IPS-18c (cell line): ENCODE data around the gene MPPED1.

Experiments used
- H3K4me3 ChIP-seq: 2 replicates; pipeline ENCODE4 v1.7.0; 2013; ENCODE audit warnings: low read depth, mild to moderate bottlenecking, low read length, moderate library complexity; ENCODE audit not compliant: insufficient read depth
- H3K9me3 ChIP-seq: one replicate; pipeline ENCODE4 v1.6.1; 2013; ENCODE audit warnings: mild to moderate bottlenecking, low read length, moderate library complexity; ENCODE audit not compliant: control insufficient read depth, insufficient read depth

MPPED1 gene

GRCh38 chr22:43411869-43412807, at the start of gene MPPED1:
Gene MPPED1 (plus strand): TSS chr22:43412014. CDS start chr22:43424986, 12,972 bp downstream.
- peak within 1 kb of the TSS; percentile 43 for H3K4me3 ChIP-seq

GRCh38 chr22:43363315-43364168, 48.3 kb upstream of the MPPED1 start:
- Histone ChIP-seq H3K9me3 (peaks cover 3% of the 10 kb centered on the region), H3K4me3 (no peak overlapping the region)

More at GRCh38 chr22:43411869-43412807, at the start of gene MPPED1:
- no peaks in the 10 kb centered on the region for H3K9me3 ChIP-seq

GRCh38 chr22:43364169-43364435, 47.7 kb upstream of the MPPED1 start:
- H3K9me3 ChIP-seq: peaks cover 3% of the 10 kb centered on the region
- no peak overlapping the region for H3K4me3 ChIP-seq

- Histone ChIP-seq H3K4me3 (no peak overlapping the region), H3K9me3 (peaks cover 3% of the 10 kb centered on the region)
Measured at GRCh38 chr22:43365715-43366440, 45.9 kb upstream of the MPPED1 start.

GRCh38 chr22:43370036-43370435, 41.8 kb upstream of the MPPED1 start:
- peaks cover 3% of the 10 kb centered on the region for H3K9me3 ChIP-seq
- no peak overlapping the region for H3K4me3 ChIP-seq

- Histone ChIP-seq H3K4me3 (no peak overlapping the region), H3K9me3 (no peaks in the 10 kb centered on the region)
Measured at GRCh38 chr22:43375951-43376455, 35.8 kb upstream of the MPPED1 start.

GRCh38 chr22:43376765-43377547, 34.9 kb upstream of the MPPED1 start:
- no peak overlapping the region for H3K4me3 ChIP-seq
- no peaks in the 10 kb centered on the region for H3K9me3 ChIP-seq

GRCh38 chr22:43377548-43377895, 34.3 kb upstream of the MPPED1 start:
- no peak overlapping the region for H3K4me3 ChIP-seq

GRCh38 chr22:43377896-43378704, 33.7 kb upstream of the MPPED1 start:
- Histone ChIP-seq H3K4me3 (no peak overlapping the region), H3K9me3 (no peaks in the 10 kb centered on the region)

More at GRCh38 chr22:43377548-43377895, 34.3 kb upstream of the MPPED1 start:
- no peaks in the 10 kb centered on the region for H3K9me3 ChIP-seq

GRCh38 chr22:43381693-43382092, 30.1 kb upstream of the MPPED1 start:
- Histone ChIP-seq H3K4me3 (no peak overlapping the region), H3K9me3 (no peaks in the 10 kb centered on the region)

GRCh38 chr22:43384863-43385262, 27.0 kb upstream of the MPPED1 start:
- Histone ChIP-seq H3K4me3 (no peak overlapping the region), H3K9me3 (no peaks in the 10 kb centered on the region)

- H3K9me3 ChIP-seq: no peaks in the 10 kb centered on the region
- no peak overlapping the region for H3K4me3 ChIP-seq
Measured at GRCh38 chr22:43385770-43386641, 25.8 kb upstream of the MPPED1 start.

- no peaks in the 10 kb centered on the region for H3K9me3 ChIP-seq
- H3K4me3 ChIP-seq: no peak overlapping the region
Measured at GRCh38 chr22:43387815-43388214, 24.0 kb upstream of the MPPED1 start.

GRCh38 chr22:43388420-43388851, 23.4 kb upstream of the MPPED1 start:
- no peak overlapping the region for H3K4me3 ChIP-seq
- no peaks in the 10 kb centered on the region for H3K9me3 ChIP-seq

GRCh38 chr22:43389227-43389836, 22.5 kb upstream of the MPPED1 start:
- H3K9me3 ChIP-seq: no peaks in the 10 kb centered on the region
- H3K4me3 ChIP-seq: no peak overlapping the region
